ENCODE results near the gene CDC14A. TPM values are rescaled to one million over a fixed set of nuclear protein-coding genes. Genes with fewer than 3 reads are reported as not detected.

Gene CDC14A
- total RNA-seq, 2 experiments from 2014 or later, result 4.9 to 7.2 TPM

DNA sequence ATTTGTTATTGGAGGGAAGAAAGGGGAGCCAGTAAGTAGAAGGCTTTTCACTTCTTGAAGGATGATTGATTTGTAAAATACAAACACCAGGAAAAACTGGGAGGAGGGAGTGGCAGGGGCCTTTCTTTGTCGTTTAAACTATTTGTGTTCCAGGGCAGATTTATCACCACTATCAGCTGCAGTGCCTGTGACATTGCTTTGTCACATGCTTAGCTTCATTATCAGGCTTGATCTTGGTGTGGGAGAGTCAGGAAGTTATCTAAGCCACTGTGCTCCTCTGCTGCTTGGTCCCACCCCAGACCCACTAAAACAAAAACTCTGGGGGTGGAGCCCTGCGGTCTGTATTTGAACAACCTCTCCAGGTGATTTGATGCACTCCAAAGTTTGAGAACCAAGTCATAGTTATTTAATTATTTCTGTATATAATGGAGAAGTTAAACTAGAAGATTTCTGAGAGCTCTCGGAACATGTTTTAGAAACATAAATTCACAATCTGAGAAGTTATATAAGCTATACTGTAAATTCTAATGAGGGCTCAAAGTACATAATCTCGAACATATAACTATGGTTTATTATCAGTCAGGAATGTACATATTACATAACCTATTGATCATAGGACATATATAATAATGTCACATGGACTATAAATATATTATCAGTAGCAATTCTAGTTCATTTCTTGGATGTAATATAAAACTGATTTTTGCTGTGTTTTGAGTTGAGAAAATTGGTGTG is 87.9 kb downstream of the CDC14A start:
- no peaks in the 10 kb centered on the region for H3K36me3 ChIP-seq (ENCODE audit: insufficient read depth, low read length)
- POLR2A ChIA-PET, result interaction anchor here (1.3 kb wide), 1 partner anchor 10 kb away, joined by 3 read pairs; no protein-coding TSS in a partner anchor
- H3K4me2 ChIP-seq (ENCODE audit: low read length), result no peak overlapping the region
- no peaks in the 10 kb centered on the region for H4K20me1 ChIP-seq (ENCODE audit: insufficient read depth, low read length)
- H3K79me2 ChIP-seq (ENCODE audit: insufficient read depth, low read depth, low read length), result no peaks in the 10 kb centered on the region
- intact Hi-C loops (cut with micrococcal nuclease; ENCODE audit: unreplicated experiment), result no loop called here
- H3K9me3 ChIP-seq (ENCODE audit: low read length), result no peaks in the 10 kb centered on the region
- H3K27ac ChIP-seq (ENCODE audit: low read depth, low read length, poor library complexity, severe bottlenecking), result no peak overlapping the region
- no peak overlapping the region for H3K4me3 ChIP-seq (ENCODE audit: low read depth, low read length, poor library complexity, severe bottlenecking)
- CTCF ChIA-PET (ENCODE audit: unreplicated experiment), result no interaction called here
- H2AFZ ChIP-seq (ENCODE audit: low read length), result no peak overlapping the region
- H3K4me1 ChIP-seq (ENCODE audit: insufficient read depth, low read length, poor library complexity, severe bottlenecking), result peaks cover 18% of the 10 kb centered on the region
- H3K9me2 ChIP-seq (ENCODE audit: insufficient read depth, low read length), result no peaks in the 10 kb centered on the region
- DNase-seq (ENCODE audit: low spot score), result no peak
- TF ChIP-seq EZH2phosphoT487 (IDR thresholded peaks at IDR 0.05; ENCODE audit: borderline replicate concordance, low read depth, low read length), result no peak
- TF ChIP-seq, protein P1, sequence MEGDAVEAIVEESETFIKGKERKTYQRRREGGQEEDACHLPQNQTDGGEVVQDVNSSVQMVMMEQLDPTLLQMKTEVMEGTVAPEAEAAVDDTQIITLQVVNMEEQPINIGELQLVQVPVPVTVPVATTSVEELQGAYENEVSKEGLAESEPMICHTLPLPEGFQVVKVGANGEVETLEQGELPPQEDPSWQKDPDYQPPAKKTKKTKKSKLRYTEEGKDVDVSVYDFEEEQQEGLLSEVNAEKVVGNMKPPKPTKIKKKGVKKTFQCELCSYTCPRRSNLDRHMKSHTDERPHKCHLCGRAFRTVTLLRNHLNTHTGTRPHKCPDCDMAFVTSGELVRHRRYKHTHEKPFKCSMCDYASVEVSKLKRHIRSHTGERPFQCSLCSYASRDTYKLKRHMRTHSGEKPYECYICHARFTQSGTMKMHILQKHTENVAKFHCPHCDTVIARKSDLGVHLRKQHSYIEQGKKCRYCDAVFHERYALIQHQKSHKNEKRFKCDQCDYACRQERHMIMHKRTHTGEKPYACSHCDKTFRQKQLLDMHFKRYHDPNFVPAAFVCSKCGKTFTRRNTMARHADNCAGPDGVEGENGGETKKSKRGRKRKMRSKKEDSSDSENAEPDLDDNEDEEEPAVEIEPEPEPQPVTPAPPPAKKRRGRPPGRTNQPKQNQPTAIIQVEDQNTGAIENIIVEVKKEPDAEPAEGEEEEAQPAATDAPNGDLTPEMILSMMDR (conservative IDR thresholded peaks at IDR 0.05; ENCODE audit: low read length), result no peak
- BruUV-seq (replicated peaks), result no TSS peak

DNA sequence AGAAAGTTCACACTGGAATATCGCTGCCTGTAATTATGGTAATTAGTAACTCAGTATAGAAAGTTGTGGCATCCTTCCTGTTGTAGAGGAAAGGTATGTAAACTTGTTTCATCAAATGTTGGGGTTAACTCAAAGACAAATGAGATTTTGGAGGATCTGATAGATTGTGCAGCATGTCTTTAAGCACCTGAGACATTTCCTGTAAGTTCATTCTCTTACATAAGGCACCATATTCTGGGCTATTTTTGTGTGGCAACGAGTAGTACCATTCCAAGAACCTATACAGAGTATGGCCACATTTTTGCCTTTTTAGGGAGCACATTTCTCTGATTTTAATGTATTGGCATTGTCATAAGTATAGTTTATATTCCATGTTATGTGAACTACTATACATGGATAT is 88.8 kb downstream of the CDC14A start:
- Histone ChIP-seq H3K4me3 (ENCODE audit: low read depth, low read length, poor library complexity, severe bottlenecking) (no peak overlapping the region), H4K20me1 (ENCODE audit: insufficient read depth, low read length) (no peaks in the 10 kb centered on the region), H3K4me2 (ENCODE audit: low read length) (no peak overlapping the region), H3K4me1 (ENCODE audit: insufficient read depth, low read length, poor library complexity, severe bottlenecking) (peaks cover 18% of the 10 kb centered on the region), H3K36me3 (ENCODE audit: insufficient read depth, low read length) (no peaks in the 10 kb centered on the region), H2AFZ (ENCODE audit: low read length) (no peak overlapping the region), H3K27ac (ENCODE audit: low read depth, low read length, poor library complexity, severe bottlenecking) (no peak overlapping the region), H3K79me2 (ENCODE audit: insufficient read depth, low read depth, low read length) (no peaks in the 10 kb centered on the region), H3K9me2 (ENCODE audit: insufficient read depth, low read length) (no peaks in the 10 kb centered on the region), H3K9me3 (ENCODE audit: low read length) (no peaks in the 10 kb centered on the region)
- TF ChIP-seq EZH2phosphoT487 (IDR thresholded peaks at IDR 0.05; ENCODE audit: borderline replicate concordance, low read depth, low read length), result no peak
- TF ChIP-seq, protein P1 (conservative IDR thresholded peaks at IDR 0.05; ENCODE audit: low read length), result no peak
- no TSS peak for BruUV-seq (replicated peaks)
- ChIA-PET POLR2A (interaction anchor here (0.9 kb wide), 1 partner anchor 8 kb away, joined by 3 read pairs; no protein-coding TSS in a partner anchor), CTCF (ENCODE audit: unreplicated experiment) (no interaction called here)
- DNase-seq (ENCODE audit: low spot score), result no peak
- intact Hi-C loops (cut with micrococcal nuclease; ENCODE audit: unreplicated experiment), result no loop called here

DNA sequence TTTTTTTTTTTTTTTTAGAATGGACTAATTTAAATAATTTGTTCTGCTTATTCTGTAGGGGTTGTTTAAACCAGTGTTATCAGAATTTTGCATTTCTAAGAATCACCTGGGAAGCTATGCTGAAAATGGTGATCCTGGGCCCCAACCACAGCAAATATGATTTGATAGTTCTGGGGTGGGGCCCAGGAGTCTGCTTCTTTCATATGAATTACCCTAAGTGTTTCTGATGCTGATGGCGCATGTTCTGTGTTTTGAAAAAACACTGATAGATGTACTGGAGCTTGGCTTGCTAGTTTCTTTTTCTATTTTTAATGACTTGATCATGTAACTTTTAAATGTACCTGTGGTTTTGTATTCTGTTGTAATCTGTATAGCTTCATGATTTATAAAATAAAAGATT is 89.3 kb downstream of the CDC14A start:
- H3K9me2 ChIP-seq (ENCODE audit: insufficient read depth, low read length), result no peaks in the 10 kb centered on the region
- ChIA-PET CTCF (ENCODE audit: unreplicated experiment) (no interaction called here), POLR2A (interaction anchor here (0.9 kb wide), 1 partner anchor 9 kb away, joined by 3 read pairs; no protein-coding TSS in a partner anchor)
- H2AFZ ChIP-seq (ENCODE audit: low read length), result no peak overlapping the region
- peaks cover 18% of the 10 kb centered on the region for H3K4me1 ChIP-seq (ENCODE audit: insufficient read depth, low read length, poor library complexity, severe bottlenecking)
- H3K4me2 ChIP-seq (ENCODE audit: low read length), result no peak overlapping the region
- intact Hi-C loops (cut with micrococcal nuclease; ENCODE audit: unreplicated experiment), result no loop called here
- no peaks in the 10 kb centered on the region for H4K20me1 ChIP-seq (ENCODE audit: insufficient read depth, low read length)
- TF ChIP-seq, protein P1 (conservative IDR thresholded peaks at IDR 0.05; ENCODE audit: low read length), result no peak
- TF ChIP-seq EZH2phosphoT487 (IDR thresholded peaks at IDR 0.05; ENCODE audit: borderline replicate concordance, low read depth, low read length), result no peak
- no peak overlapping the region for H3K4me3 ChIP-seq (ENCODE audit: low read depth, low read length, poor library complexity, severe bottlenecking)
- no TSS peak for BruUV-seq (replicated peaks)
- H3K36me3 ChIP-seq (ENCODE audit: insufficient read depth, low read length), result no peaks in the 10 kb centered on the region
- no peak for DNase-seq (ENCODE audit: low spot score)
- no peaks in the 10 kb centered on the region for H3K79me2 ChIP-seq (ENCODE audit: insufficient read depth, low read depth, low read length)
- no peak overlapping the region for H3K27ac ChIP-seq (ENCODE audit: low read depth, low read length, poor library complexity, severe bottlenecking)
- H3K9me3 ChIP-seq (ENCODE audit: low read length), result no peaks in the 10 kb centered on the region
